NCI-H187 treated with DMSO at 0.1 percent for 48 hours (cell line): Measurements from ENCODE around the gene LRP8.

Source experiments
- DNase-seq: peaks from one replicate; lab custom pipeline; 2025; lab: John Stamatoyannopoulos, UW

The LRP8 gene

DNA sequence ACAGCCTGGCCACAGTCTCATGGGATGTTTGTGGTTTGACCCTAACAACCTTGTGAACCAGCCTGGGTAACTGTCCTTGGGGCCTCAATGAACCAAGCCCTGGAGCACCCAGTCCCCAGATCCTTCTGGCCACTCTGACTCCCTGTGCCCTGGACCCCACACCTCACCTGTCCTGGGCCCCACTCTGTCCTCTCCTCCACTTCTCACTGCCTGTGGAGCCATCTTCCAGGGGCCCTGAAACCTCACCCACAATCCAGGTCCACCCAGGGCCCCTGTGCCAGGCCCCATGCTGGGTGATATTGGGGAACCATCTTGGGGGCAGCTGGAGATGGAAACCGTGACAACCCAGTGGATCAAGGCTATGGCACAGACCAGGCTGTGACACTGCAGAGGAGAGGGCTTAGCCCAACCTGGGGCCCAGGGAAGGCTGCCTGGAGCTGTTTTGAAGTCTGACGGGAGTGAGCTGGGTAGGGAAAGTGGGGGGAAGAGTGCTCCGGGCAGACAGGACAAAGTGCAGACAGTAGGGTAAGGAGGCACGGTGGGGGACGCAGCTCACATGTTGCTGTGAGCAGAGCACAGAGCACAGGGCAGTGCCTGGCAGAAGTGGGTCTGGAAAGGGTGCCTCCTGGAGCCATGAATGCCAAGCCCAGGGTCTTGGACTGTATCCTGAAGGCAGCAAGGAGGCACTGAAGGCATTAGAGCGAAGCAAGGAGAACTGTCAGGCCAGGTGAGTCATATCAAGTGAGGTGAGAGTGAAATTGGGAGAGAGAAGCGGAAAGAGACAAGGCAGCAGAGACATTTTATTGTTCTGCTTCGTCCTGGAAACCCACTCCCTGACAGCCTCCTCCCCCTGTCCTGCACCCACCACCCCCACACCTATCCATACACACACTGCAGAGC is 12.1 kb upstream of the LRP8 start:
- DNase-seq: no peak

DNA sequence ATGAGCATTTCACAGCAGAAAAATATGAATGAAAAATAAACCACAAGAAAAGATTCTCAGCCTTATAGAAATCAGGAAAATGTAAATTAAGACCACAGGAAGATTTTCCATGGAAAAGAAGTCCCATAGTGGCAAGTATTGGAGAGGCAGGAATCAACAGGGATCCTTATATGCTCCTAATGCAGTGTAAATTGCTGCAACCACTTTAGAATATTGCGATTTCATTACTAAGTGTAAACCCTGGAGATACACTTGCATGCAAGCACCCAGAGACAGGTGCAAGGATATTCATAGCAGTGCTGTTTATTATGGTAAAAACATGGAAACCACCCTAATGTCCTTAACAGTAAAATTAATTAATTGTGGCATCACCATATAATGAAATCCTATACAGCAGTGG is 10.6 kb upstream of the LRP8 start:
- no peak for DNase-seq

DNA sequence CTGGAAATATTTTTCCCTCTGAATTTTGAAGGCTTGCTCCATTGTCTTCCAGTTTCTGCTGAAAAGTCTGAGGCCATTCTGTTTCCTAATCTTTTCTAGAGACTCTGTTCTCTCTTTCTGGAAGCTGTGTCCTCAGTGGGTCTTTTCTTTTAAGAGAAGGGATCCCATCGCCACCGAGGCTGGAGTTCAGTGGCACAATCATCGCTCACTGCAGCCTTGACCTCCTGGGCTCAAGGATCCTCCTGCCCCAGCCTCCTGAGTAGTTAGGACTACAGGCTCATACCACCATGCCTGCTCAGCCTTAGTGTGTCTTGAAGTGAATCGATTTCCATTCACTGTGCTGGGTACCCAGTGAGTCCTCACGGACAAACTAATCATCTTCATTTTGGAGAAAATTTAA is 9.6 kb upstream of the LRP8 start:
- no peak for DNase-seq

DNA sequence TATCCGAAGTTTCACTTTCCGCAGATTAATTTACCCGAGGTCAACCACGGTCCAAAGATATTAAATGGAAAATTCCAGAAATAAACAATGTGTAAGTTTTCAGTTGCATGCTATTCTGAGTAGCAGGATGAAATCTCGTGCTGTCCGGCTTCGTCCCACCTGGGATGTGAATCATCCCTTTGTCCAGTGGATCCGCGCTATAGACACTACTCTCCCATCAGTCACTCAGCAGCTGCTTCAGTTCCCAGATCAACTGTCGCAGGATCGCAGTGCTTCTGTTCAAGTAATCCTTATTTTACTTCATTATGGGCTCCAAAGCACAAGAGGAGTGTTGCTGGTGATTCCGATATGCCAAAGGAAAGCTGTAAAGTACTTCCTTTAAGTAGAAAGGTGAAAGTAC is 8.3 kb upstream of the LRP8 start:
- no peak for DNase-seq

DNA sequence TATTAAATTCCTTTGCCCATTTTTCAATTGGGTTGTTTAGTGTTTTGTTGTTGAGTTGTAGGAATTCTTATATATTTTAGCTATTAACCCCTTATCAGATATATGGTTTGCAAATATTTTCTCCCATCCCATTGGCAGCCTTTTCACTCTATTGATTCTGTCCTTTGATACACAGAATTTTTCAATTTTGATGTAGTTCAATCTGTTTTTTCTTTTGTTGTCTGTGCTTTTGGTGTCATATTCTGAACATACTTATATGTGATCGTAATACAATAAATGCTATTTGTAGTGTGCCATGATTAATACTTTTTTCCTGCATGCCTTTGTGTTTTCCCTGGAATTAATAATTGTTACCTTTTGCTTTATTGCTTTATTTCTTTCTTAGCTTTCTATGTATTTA is 7.8 kb upstream of the LRP8 start:
- DNase-seq: no peak

DNA sequence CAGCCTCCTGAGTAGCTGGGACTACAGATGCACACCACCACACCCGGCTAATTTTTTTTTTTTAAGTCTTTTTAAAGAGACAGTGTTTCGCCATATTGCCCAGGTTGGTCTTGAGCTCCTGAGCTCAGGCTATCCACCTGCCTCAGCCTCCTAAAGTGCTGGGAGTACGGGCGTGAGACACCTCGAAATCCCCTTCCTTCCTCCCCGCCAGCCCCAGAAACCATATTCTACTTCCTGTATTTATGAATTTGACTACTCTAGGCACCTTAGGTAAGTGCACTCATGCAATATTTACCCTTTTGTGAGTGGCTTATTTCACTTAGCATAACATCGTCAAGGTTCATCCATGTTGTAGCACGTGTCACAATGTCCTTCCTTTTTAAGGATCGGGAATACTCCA is 6.9 kb upstream of the LRP8 start:
- DNase-seq: no peak

DNA sequence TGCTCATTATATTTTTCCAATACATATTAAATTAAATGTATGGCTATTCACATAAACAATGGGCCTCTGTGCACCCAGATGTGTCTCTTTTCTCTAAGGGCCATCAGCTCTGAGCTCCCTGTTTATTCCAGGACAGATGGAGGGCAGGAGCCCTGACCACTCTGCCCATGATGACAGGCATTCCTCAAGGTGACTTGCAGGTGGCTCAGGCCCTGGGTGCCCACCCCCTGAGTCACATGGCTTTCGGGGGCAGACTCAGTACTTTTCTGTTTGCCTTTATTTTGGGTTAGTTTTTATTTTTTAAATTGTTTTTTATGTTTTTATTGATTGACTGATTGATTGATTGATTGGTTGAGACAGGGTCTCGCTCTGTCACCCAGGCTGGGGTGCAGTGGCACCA is 6.4 kb upstream of the LRP8 start:
- DNase-seq: no peak

DNA sequence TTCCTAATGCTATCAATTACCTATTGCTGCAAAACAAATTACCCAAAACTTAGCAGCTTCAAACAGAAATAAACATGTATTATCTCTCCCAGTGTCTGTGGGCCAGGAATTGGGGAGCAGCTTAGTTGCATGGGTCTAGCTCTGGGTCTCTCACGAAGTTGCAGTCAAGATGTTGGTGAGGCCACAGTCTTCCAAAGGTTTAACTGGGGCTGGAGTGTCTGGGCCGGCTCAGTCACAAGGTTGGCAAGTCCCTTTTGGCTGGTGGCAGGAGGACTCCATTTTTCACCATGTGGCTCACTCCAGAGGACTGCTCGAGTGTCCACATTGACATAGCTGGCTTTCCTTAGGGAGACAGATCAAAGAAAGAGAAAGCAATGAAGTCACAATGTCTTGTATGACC is 5.0 kb upstream of the LRP8 start:
- DNase-seq: no peak

DNA sequence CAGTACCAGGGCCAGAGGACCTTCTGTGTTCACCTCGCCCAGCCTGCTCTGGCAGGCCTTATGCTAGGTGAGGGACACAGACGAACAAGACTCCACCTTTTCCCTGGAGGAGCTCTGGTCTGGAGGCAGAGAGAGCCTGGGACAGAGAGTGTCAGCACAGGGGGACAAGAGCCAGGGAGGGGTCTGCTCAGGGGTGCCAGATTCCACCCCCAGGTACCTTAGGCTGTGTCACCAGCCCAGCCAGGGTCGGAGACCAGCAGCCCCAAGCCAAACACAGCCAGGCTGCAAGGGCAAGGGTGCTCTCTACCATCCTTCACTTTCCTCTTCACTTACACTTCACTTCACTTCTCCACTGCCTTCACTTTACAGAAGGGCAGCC is 4.3 kb upstream of the LRP8 start:
- no peak for DNase-seq

DNA sequence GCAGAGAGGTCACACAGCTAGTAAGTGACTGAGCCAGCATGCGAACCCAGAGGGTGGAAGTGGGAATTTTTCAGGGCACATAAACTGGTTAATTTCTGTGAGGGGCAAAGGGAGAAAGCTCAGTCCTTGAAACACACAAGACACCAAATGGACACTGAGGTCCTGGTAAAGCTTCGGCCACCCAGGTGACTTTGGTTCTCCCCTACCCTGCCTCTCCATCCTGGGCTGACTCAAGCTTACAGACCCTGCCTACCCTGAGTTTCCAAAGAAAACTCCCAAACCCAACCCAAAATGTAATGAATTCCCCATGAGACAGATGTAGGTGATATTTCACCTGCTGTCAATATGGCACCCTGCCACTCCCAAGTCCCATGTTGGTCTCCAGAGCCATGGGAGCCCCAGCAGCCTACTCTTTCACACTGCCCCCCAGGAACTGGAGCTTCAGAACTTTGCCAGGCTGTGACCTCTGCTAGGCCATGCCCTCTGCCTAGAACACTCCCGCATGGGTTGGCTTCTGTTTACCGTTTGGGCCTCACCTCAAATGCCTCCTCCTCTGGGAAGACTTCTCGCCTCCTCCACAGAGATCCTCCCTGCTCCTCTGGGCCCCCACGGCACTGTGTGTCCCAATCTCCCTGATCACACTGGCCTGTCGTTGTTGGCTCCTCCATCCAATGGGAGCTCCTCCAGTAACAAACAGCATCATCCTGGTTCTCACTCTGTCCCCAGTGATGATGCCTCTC is 3.7 kb upstream of the LRP8 start:
- no peak for DNase-seq

DNA sequence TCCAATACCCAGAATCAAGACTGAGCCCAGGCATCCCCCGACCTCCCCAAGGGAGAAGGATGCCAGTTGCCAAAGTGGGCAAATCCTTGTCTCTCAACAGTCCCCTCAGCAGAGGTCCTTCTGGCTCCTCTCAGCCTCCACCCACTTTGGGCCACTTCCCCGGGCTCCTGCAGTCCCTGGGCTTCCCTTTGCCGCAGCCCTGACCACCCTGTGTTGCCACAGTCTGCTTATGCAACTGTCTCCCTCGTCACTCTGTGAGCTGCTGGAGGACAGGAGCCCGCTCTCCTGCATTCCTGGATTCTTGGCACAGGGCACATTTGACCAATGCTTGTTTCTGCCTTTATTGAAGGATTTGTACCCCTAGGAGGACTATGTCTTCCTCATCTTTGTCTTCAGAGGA is 2.9 kb upstream of the LRP8 start:
- no peak for DNase-seq

DNA sequence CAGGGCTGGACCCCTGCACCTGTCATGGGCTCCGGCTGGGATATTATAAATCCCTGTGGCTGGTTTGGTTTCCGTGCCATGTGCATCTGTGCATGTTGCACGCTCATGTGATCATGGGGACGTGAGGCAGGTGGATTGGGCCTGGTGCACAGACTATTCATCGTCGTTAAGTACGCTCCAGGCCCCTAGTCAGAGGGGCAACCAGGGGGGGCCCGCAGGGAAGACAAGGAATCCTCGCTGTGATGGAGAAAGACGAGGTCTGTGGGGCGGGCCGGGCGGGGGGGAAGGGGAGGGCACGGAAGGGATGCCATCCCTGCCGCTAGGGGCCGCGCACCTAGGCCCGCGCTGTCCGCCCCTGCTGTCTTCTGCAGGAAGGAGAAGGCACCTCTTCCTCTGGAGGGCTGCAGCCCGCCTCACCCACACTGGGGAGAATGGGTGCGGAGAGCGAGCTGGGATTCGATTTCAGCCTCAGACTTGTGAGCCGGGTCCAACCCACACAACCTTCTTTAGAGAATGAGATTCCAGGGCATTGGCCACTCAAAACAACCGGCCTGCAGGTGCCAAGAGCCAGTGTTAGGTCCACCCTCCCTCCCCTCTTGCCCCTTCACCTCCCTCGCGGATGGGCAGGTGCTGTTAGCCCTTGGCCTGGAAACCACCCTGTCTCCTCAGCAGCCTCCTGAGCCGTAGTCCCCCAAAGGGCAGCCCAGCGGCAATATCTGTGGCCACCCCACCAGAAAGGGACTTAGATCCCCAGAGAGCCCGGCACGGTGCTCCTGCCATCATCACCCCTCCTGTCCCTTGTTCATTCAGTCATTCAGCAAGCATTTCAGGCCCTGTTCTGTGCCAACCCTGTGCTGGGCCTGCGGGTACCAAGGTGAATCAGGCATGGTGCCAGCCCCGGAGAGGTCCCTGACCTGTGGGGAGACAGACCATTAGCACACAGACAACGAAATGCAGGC is 950 bp upstream of the LRP8 start:
- DNase-seq: no peak

DNA sequence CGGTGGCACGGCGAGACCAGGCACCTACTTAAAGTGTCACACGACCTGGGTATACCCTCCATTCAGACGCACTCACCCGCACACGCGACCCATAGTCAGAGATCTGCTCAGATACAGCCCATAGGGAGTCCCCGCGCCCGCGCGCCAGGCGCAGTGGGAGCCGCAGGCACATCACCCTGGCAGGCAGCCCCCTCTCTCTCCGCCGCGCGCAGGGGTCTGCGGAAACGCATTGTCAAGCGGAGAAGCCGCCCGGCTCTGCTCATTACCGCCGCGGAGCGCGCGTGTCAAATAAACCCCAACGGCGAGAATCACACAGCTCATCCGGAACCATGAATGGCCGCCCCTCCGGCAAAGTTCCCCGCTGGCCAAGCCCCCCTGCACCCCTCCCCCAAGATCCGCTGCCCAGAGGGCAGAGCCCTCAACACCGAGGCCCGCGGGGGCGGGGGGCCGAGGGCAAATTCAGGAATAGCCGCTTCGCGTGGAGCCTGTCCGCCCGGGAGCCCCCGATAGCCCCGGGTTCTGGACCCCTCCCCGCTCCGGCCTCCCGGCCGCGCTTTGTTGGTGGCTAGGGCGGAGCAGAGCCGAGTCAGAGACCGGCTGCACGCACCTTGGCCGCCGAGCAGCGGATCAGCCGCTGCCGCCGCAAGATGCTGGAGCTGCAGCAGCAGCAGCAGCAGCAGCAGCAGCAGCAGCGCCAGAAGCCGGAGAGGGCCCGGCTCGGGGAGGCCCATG is 522 bp downstream of the LRP8 start:
- no peak for DNase-seq

DNA sequence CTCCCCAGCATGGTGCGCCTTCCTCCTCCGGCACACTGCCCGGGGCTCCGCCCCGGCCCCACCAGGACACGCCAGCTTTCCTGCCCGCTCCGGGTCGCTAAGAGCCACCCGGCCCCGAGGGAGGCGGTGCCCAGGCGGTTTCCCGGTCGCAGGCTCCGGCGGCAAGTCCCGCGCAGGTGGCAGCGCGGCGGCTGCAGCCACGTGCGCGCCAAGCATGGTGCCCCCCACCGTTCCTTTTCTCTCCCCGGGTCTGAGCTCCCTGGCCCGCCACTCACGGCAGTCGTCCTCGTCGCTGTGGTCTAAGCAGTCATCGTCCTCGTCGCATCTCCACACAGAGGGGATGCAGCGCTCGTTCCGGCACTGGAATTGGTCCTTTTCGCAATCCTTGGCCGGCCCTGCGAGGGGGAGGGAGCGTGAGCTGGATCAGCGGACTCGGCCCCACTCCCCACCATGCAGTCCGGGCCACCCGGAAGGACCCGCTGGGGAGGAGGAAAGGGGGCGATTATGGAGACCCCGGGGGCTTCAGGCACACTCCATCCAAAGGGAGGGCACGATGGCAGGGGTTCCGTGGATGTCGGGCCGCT is 1.2 kb downstream of the LRP8 start:
- no peak for DNase-seq

DNA sequence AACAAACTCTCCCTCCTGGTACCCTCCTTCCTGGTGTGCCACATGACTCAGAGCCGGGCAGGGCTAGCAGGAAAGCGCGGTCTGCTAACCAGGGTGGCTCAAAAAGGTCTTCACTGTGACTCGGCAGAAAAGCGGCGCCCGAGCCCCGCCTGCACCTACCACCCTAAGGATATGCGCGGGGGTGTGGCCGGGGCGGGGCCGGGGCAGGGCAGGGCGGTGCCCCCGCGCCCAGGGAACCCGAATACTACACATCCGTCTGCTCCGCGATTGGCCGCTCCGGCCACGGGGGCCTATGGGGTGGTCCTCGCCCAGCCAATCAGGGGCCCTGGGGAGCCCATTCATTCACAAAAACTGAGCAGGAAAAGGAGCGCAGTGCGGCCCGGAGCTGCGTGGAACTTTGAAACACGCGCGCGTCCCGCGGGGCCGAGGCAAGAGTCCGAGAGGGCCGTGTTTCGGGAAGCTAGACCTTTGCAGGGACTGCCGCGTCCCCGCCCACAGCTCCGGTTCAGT is 1.7 kb downstream of the LRP8 start:
- no peak for DNase-seq

DNA sequence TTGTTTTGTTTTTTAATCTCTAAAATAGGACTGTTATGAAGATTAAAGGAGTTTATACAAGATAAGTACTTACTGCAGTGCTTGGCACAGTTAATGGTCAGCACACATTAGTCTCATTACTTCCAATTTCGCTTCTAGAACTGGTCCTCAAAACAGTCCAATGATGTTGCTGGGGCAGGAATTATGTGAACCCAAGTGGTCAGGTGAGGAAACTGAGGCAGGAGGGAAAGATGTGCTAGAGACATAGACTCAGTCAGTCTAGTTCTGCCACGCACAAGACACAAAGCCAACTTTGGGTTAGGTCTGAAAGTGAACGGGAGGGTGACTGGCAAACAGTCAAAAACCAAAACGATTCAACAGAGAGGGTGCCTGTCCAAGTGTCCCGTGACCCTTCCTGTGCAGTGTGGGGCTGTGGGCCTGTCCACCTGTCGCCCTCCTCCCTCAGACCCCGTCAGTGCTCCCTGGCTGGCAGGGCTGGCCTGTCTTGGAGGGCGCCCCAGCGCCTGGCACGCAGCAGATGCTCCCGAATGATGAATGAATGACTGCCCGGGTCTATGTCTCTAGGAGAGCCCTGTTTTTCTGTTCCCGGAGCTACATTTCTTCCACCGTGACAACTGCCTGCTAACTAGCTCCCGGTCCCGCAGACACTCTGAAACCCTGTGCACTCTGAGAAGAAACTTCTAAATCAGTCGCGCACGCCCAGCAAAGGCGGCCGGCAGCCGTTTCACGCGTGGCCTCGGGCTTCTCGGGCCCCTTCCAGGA is 2.4 kb downstream of the LRP8 start:
- DNase-seq: no peak

DNA sequence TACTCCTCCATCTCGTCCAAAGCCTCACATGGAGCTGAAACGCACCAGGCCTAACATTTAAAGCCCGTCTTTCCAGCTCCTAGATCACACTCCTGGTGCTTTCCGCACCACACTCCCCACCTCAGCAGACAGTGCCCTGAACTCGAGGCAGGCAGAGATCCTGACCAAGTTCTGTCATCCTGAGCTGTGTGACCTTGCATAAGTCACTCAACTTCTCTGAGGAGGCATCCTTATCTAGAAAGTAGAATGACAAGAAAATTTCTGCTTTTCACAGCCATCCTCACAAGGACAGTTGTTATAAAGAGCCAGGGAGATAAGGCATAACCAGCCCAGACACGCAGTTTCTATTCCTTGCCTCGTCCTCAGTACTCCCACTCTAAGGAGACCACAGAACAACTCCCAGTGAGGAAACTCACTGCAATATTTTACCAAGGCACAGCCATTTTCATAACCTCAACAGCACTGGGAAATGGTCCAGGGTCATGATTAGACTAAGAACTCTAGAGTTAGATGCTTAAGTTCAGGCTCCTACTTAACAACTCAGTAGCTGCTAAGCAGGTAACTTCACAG is 3.1 kb downstream of the LRP8 start:
- DNase-seq: no peak

DNA sequence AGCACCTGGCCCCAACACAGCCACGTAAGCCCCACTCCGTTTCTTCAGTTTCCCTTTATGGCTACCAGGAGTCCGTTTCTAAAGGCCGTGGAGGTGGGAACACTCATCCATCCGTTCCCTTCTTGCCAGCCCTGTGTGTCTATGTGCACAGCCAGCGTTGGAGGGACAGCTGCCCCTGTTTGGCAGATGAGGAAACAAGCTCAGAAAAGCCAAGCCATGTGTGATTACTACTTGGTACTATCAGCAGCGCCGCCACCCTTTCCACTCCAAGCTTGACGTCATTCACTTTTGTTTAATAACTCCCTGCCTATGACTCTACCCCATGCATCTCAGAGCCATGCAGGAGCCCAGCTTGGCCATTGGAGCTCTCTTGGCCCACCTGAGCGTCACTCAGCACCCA is 3.5 kb downstream of the LRP8 start:
- DNase-seq: no peak

DNA sequence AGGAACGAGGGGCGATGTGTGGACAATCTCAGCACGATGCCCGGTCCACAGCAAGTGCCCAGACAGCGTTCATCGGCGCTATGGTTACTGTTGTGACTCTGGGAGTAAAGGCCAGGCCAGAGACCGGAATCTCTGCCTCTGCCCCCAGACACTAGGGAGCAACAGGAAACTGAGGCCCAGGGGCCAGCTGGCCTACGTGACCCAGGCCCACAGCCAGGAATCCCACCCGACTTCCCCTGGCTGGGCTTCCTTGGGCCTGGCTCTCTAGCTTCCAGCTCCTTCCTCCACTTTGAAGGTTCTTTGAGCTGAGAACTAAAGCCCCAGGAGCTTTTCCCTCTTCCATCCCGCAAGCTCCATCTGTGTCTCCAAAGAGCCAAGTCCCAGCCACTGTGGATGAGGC is 4.6 kb downstream of the LRP8 start:
- DNase-seq: no peak
